Measurements from ENCODE around the gene PCDH17. TPM values are rescaled to one million over a fixed set of nuclear protein-coding genes. Genes with fewer than 3 reads are reported as not detected.
A peak's percentile ranks its signal among the peaks of the same experiment; 100 is the strongest.

The PCDH17 gene
- total and polyA plus RNA-seq, 8 donors, result 2.1 to 10.2 (median 7.4) TPM

DNA sequence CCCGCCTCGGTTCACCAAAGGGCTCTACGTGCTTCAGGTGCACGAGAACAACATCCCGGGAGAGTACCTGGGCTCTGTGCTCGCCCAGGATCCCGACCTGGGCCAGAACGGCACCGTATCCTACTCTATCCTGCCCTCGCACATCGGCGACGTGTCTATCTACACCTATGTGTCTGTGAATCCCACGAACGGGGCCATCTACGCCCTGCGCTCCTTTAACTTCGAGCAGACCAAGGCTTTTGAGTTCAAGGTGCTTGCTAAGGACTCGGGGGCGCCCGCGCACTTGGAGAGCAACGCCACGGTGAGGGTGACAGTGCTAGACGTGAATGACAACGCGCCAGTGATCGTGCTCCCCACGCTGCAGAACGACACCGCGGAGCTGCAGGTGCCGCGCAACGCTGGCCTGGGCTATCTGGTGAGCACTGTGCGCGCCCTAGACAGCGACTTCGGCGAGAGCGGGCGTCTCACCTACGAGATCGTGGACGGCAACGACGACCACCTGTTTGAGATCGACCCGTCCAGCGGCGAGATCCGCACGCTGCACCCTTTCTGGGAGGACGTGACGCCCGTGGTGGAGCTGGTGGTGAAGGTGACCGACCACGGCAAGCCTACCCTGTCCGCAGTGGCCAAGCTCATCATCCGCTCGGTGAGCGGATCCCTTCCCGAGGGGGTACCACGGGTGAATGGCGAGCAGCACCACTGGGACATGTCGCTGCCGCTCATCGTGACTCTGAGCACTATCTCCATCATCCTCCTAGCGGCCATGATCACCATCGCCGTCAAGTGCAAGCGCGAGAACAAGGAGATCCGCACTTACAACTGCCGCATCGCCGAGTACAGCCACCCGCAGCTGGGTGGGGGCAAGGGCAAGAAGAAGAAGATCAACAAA is 2.6 kb downstream of the PCDH17 start:
- no peak for FAIRE-seq
- peak in 2 of 4 donors; percentile 3 to 6 for ATAC-seq
- Histone ChIP-seq H3K27me3 (peaks cover 4 to 31% (median 7%) of the 10 kb centered on the region in 4 donors), H3K27ac (peak overlapping the region in 3 of 4 donors; percentile 35 to 70 (median 58)), H3K4me1 (peaks cover 0 to 11% (median 0%) of the 10 kb centered on the region in 3 donors), H3K4me3 (peak overlapping the region in 3 of 4 donors; percentile 18 to 57 (median 41)), H3K9me3 (no peaks in the 10 kb centered on the region), H3K36me3 (no peaks in the 10 kb centered on the region)
- WGBS, 2 donors, result 5 to 7% methylated on average over 78 of the region's 78 CpGs
- TF ChIP-seq, protein P1, sequence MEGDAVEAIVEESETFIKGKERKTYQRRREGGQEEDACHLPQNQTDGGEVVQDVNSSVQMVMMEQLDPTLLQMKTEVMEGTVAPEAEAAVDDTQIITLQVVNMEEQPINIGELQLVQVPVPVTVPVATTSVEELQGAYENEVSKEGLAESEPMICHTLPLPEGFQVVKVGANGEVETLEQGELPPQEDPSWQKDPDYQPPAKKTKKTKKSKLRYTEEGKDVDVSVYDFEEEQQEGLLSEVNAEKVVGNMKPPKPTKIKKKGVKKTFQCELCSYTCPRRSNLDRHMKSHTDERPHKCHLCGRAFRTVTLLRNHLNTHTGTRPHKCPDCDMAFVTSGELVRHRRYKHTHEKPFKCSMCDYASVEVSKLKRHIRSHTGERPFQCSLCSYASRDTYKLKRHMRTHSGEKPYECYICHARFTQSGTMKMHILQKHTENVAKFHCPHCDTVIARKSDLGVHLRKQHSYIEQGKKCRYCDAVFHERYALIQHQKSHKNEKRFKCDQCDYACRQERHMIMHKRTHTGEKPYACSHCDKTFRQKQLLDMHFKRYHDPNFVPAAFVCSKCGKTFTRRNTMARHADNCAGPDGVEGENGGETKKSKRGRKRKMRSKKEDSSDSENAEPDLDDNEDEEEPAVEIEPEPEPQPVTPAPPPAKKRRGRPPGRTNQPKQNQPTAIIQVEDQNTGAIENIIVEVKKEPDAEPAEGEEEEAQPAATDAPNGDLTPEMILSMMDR (IDR thresholded peaks at IDR 0.05), result no peak
- DNase-seq, result peak in 5 of 6 donors; percentile 12 to 63 (median 21)
- intact Hi-C loops (cut with DNase I), result no loop called here

DNA sequence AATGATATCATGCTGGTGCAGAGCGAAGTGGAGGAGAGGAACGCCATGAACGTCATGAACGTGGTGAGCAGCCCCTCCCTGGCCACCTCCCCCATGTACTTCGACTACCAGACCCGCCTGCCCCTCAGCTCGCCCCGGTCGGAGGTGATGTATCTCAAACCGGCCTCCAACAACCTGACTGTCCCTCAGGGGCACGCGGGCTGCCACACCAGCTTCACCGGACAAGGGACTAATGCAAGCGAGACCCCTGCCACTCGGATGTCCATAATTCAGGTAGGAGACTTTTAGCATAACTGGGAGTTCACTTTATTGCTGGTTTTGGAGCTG is 3.3 kb downstream of the PCDH17 start:
- TF ChIP-seq, protein P1 (IDR thresholded peaks at IDR 0.05), result no peak
- no peaks in the 10 kb centered on the region for H3K9me3 ChIP-seq
- H3K27ac ChIP-seq, result peak overlapping the region in 2 of 4 donors; percentile 58 to 70
- 10 to 15% methylated on average over 15 of the region's 15 CpGs for WGBS, 2 donors
- peaks cover 0 to 6% (median 0%) of the 10 kb centered on the region in 3 donors for H3K4me1 ChIP-seq
- FAIRE-seq (no peak), DNase-seq (peak in 4 of 6 donors; percentile 13 to 72 (median 36)), ATAC-seq (no peak)
- H3K36me3 ChIP-seq, result no peaks in the 10 kb centered on the region
- intact Hi-C loops (cut with DNase I), result no loop called here
- H3K4me3 ChIP-seq, result peak overlapping the region in 3 of 4 donors; percentile 18 to 57 (median 41)
- H3K27me3 ChIP-seq, result peaks cover 4 to 31% (median 7%) of the 10 kb centered on the region in 4 donors

DNA sequence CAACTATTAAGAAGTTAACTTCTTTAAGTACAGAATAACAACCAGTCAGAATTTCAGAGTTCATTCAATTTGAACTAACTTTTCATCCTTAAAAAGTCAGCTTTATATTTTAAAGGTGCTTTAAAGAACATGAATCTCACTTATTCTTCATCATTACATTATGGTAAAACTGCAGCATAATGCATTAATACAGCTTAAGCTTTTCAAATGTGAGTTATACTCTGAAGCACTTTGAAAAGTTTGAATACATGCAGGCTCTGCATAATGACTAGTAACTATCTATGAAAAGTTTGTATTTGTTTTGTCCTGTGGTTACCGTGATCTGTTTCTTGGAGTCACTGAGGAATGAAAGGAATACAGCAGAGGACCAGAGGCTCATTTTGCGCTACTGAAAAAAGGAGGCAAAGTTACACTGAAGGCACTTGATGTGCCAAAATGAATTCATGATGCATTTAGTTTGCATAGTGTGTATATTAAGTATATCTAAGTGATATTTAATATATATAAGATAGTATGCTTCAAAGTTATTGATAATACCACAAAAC is 4.1 kb downstream of the PCDH17 start:
- Histone ChIP-seq H3K27me3 (peaks cover 0 to 31% (median 7%) of the 10 kb centered on the region in 4 donors), H3K9me3 (no peaks in the 10 kb centered on the region), H3K36me3 (no peaks in the 10 kb centered on the region), H3K4me3 (peak overlapping the region in 2 of 4 donors; percentile 41 to 57), H3K27ac (no peak overlapping the region), H3K4me1 (peaks cover 0 to under 1% (median 0%) of the 10 kb centered on the region in 3 donors)
- intact Hi-C loops (cut with DNase I), result no loop called here
- DNase-seq, result no peak
- FAIRE-seq, result peak; percentile 23
- TF ChIP-seq, protein P1 (IDR thresholded peaks at IDR 0.05), result no peak
- WGBS, 2 donors, result 43 to 46% methylated on average over 2 of the region's 2 CpGs
- ATAC-seq, result no peak

DNA sequence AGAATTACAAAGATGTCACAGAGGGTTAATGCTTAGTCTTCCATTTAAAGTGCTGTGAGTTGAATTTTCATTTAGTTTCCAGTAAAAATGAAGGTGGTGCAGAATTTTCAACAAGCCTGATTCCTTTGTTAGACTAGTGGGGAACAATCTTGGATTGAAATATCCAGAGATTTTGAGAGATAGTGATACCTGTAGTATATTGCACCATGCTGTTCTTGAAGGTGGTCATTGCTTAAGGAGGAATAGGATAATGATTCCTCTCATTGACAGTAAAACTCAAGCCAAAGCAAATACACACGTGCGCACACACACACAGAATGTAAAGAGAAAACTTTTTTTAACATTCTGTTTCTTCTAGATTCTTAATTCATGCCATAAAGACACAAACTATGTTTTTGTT is 5.3 kb downstream of the PCDH17 start:
- Histone ChIP-seq H3K4me3 (peak overlapping the region in 1 of 4 donors; percentile 11), H3K9me3 (no peaks in the 10 kb centered on the region), H3K27ac (no peak overlapping the region), H3K27me3 (peaks cover 0 to 26% (median 7%) of the 10 kb centered on the region in 4 donors), H3K4me1 (no peaks in the 10 kb centered on the region), H3K36me3 (no peaks in the 10 kb centered on the region)
- DNase-seq, result no peak
- TF ChIP-seq, protein P1 (IDR thresholded peaks at IDR 0.05), result no peak
- ATAC-seq, result no peak
- intact Hi-C loops (cut with DNase I), result no loop called here
- no peak for FAIRE-seq
- 37 to 39% methylated on average over 2 of the region's 2 CpGs for WGBS, 2 donors

Measured in pancreas (tissue), 10 donors.